GM19043 (cell line): ENCODE data around the gene SLC16A5.
"Not testable (repeated sequence)": the region's sequence is repeated elsewhere in the genome, so short reads cannot be mapped to it uniquely, and the experiment has no call there.

ENCODE experiments used
- ATAC-seq: cut with Tn5 transposase; IDR thresholded peaks from one replicate; pipeline ENCODE4 v1.9.1; 2021; ENCODE audit warnings: low read depth; ENCODE audit not compliant: unreplicated experiment

SLC16A5 gene

GRCh38 chr17:75108193-75108592 is 20.4 kb downstream of the SLC16A5 start:
- ATAC-seq: no peak

GRCh38 chr17:75109046-75109406 is 21.3 kb downstream of the SLC16A5 start:
- no peak for ATAC-seq

GRCh38 chr17:75109407-75110233 is 21.9 kb downstream of the SLC16A5 start, which contains the start of gene ARMC7:
Gene ARMC7, plus strand, starts transcription at chr17:75109969. Its CDS starts 320 bp downstream, at chr17:75110289.
- ATAC-seq: peak; percentile 48

- no peak for ATAC-seq
These were observed 22.6 kb downstream of the SLC16A5 start for GRCh38 chr17:75110234-75110937.

- no peak for ATAC-seq
These were observed 24.1 kb downstream of the SLC16A5 start for GRCh38 chr17:75111777-75112335.

- no peak for ATAC-seq
These were observed 26.2 kb downstream of the SLC16A5 start for GRCh38 chr17:75113798-75114551.

- no peak for ATAC-seq
These were observed 27.0 kb downstream of the SLC16A5 start for GRCh38 chr17:75114552-75115314.

- ATAC-seq: no peak
These were observed 27.8 kb downstream of the SLC16A5 start for GRCh38 chr17:75115555-75115954.

GRCh38 chr17:75116737-75117136 is 29.0 kb downstream of the SLC16A5 start:
- ATAC-seq: no peak

GRCh38 chr17:75118307-75118706 is 30.6 kb downstream of the SLC16A5 start:
- no peak for ATAC-seq

- ATAC-seq: no peak
These were observed 36.5 kb downstream of the SLC16A5 start for GRCh38 chr17:75124041-75124818.

- ATAC-seq: no peak
These were observed 37.0 kb downstream of the SLC16A5 start for GRCh38 chr17:75124819-75125162.

- ATAC-seq: no peak
These were observed 38.2 kb downstream of the SLC16A5 start for GRCh38 chr17:75125984-75126383.

GRCh38 chr17:75126954-75127353 is 39.2 kb downstream of the SLC16A5 start:
- no peak for ATAC-seq

- ATAC-seq: not testable (repeated sequence)
These were observed 40.2 kb downstream of the SLC16A5 start for GRCh38 chr17:75127936-75128335.

- ATAC-seq: no peak
These were observed 41.1 kb downstream of the SLC16A5 start for GRCh38 chr17:75128694-75129505.

GRCh38 chr17:75129576-75129975 is 41.8 kb downstream of the SLC16A5 start:
- no peak for ATAC-seq

GRCh38 chr17:75130059-75130631 is 42.4 kb downstream of the SLC16A5 start:
- no peak for ATAC-seq
